ENCODE results near the gene PLA2G15. TPM values are rescaled to one million over a fixed set of nuclear protein-coding genes. Genes with fewer than 3 reads are reported as not detected.

PLA2G15 gene
- total RNA-seq, 3 donors from 2014 or later: 13.2 to 14.2 (median 13.5) TPM

DNA sequence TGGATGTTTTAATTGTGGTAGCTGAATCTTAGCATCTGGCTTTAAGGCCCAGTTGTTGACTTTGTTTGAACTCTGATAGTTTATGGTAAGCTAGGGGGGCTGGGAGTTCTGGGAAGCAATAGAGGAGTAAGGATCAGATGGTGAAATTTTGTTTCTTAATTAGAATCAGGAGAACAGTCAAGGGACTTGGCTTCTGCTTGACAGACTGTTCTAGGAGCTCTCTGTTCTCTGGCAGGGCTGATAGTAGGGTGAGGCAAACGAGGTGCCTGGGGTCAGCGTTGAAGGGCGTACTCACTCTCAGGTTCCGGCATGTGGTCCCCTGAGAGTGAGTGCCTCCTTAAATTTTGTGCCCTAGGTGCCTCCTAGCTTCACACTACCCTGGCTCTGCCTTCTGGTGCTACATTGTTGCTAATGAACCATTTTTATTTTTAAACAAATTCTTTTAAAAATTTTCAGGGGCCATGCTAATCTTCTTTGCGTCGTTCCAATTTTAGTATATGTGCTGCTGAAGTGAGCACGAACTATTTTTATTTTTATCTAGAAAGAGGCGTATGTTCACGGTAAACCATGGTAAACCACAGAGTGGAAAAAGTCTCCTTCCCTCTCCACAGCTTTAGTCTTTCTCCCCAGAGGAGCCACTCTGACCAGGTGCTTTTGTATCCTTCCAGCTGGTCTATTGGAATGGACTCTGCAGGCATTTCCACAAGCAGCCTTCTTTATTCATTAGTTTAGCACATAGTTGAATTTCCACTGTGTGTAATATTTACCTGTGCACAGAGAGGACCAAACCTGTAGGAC is 38.8 kb downstream of the PLA2G15 start:
- H3K4me3 ChIP-seq: no peak overlapping the region
- intact Hi-C loops (cut with DNase I, micrococcal nuclease): no loop called here
- no peaks in the 10 kb centered on the region for H3K9me3 ChIP-seq
- TF ChIP-seq, protein P1, sequence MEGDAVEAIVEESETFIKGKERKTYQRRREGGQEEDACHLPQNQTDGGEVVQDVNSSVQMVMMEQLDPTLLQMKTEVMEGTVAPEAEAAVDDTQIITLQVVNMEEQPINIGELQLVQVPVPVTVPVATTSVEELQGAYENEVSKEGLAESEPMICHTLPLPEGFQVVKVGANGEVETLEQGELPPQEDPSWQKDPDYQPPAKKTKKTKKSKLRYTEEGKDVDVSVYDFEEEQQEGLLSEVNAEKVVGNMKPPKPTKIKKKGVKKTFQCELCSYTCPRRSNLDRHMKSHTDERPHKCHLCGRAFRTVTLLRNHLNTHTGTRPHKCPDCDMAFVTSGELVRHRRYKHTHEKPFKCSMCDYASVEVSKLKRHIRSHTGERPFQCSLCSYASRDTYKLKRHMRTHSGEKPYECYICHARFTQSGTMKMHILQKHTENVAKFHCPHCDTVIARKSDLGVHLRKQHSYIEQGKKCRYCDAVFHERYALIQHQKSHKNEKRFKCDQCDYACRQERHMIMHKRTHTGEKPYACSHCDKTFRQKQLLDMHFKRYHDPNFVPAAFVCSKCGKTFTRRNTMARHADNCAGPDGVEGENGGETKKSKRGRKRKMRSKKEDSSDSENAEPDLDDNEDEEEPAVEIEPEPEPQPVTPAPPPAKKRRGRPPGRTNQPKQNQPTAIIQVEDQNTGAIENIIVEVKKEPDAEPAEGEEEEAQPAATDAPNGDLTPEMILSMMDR (IDR thresholded peaks at IDR 0.05): no peak
- H3K36me3 ChIP-seq (ENCODE audit: low read depth): no peaks in the 10 kb centered on the region
- ATAC-seq: peak; percentile 31
- H3K4me1 ChIP-seq (ENCODE audit: low read depth): peaks cover 21% of the 10 kb centered on the region
- DNase-seq: no peak

DNA sequence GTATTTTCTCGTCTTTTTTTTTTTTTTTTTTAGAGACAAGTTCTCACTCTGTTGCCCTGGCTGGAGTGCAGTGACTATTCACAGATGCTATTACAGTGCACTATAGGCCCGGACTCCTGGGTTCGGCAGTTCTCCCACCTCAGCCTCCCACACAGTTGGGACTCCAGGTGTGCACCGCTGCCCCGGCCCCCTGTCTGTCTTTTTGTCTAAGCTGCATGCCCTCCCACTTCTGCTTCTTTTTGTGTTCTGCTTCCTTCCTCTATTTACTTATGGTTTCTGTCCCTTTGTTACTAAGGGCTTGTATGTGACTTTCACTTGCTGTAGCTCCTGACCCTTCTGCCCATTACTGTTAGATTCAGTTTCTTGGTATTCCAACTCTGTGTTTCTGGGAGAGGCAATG is 39.7 kb downstream of the PLA2G15 start:
- Histone ChIP-seq H3K4me3 (no peak overlapping the region), H3K36me3 (ENCODE audit: low read depth) (no peaks in the 10 kb centered on the region), H3K9me3 (no peaks in the 10 kb centered on the region), H3K4me1 (ENCODE audit: low read depth) (peaks cover 21% of the 10 kb centered on the region)
- intact Hi-C loops (cut with DNase I, micrococcal nuclease): no loop called here
- ATAC-seq: peak; percentile 47
- peak in 1 of 3 donors; percentile 39 for DNase-seq
- TF ChIP-seq, protein P1 (IDR thresholded peaks at IDR 0.05): no peak

DNA sequence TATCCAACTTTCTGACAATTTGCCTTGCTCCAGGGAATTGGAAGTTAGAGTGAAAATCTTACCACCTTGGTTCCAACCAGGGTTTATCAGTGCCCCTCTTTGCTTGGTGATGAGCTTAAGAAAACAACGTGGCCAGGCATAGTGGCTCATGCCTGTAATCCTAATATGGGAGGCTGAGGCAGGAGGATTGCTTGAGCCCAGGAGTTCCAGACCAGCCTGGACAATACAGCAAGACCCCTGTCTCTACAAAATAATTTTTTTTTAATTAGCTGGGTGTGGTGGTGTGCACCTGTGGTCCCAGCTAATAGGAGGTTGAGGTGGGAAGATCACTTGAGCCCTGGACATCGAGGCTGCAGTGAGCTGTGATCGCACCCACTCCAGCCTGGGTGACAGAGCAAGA is 40.5 kb downstream of the PLA2G15 start:
- ATAC-seq (no peak), DNase-seq (no peak)
- H3K36me3 ChIP-seq (ENCODE audit: low read depth): no peaks in the 10 kb centered on the region
- TF ChIP-seq, protein P1 (IDR thresholded peaks at IDR 0.05): no peak
- H3K4me3 ChIP-seq: no peak overlapping the region
- peaks cover 21% of the 10 kb centered on the region for H3K4me1 ChIP-seq (ENCODE audit: low read depth)
- intact Hi-C loops (cut with DNase I, micrococcal nuclease): no loop called here
- no peaks in the 10 kb centered on the region for H3K9me3 ChIP-seq

DNA sequence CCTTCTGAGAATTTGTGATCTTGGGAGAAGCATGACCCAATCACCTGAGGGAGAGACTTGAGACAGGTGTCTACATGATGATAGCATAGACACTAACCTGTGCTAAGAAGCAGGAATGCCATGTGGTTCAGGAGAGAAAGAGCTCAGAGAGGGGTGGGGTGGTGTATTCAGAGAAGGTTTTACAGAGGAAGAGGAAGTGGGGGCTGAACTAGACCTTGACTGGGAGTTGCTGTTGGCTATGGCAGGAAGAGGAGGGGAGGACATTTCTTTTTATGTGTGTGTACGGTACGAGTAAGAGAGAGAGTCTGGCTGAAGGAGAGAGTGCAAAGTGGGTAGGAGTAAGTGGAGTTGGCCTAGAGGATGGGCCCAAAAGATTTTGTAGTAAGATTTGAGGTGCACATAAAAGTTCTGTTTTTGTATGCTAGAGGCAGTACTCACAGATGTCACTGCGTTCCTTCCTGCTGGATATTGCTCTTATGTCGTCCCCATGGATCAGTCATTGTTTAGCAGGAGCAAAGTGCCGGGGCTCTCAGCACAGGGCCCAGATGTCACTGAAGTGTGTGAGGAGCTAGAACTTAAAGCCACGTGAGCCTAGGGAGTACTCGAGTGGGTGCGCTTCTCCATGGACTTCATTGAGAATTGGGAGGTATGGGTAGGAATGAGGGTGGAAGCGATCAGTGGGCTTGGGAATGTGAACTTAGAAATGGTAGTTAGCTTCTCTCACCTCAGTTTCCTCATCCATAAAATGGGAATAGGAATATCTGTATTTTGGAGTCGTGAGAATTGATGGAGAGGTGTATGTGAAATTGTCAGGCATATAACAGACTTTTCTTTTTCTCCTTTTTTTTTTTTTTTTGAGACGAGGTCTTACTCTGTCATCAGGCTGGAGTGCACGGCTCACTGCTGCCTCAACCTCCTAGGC is 41.2 kb downstream of the PLA2G15 start:
- DNase-seq (no peak), ATAC-seq (peak; percentile 61)
- no peaks in the 10 kb centered on the region for H3K9me3 ChIP-seq
- peaks cover 17% of the 10 kb centered on the region for H3K4me1 ChIP-seq (ENCODE audit: low read depth)
- no peaks in the 10 kb centered on the region for H3K36me3 ChIP-seq (ENCODE audit: low read depth)
- H3K4me3 ChIP-seq: no peak overlapping the region
- intact Hi-C loops (cut with DNase I, micrococcal nuclease): no loop called here
- TF ChIP-seq, protein P1 (IDR thresholded peaks at IDR 0.05): no peak

DNA sequence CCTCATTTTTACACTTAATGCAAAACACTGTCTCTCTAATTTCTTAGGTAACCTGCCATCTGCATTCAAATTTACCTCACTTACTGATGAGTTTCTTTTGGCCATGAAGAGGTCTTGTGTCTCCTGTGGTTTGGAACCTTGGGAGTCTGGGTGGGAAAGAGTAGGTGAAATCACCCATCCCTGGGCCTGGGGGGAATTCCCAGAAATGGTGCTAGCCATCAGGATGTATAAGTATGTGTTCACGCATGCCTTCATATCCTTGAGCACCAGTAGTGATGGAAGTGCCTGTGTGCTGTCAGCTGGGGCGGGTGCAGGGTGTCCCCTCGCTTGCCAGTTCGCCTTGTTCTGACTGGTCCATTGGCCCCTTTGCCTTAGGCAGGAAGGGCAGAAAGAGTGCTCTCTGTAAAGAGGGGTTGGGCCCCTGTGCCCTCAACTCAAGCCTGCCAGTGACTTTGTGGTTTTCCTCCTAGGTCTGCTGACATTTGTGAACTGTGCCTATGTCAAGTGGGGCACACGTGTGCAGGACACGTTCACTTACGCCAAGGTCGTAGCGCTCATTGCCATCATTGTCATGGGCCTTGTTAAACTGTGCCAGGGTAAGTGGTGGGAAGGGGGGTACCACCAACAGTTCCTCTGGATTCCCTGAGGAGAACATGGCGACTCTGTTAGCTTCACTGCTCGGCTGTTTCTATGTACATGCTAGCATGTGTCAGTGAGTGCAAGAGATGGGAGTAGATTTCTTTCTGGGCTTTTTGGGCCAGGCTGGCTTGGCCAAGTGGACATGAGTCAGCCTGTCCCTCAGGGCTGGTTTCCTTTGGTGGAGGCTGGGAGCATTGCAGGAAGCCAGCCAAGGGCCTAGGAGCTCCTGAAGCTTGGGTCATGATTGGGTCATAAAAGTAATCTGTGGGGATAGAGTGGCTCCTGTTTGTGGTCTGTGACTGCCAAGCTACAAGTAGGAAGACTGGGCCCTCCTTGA is 42.4 kb downstream of the PLA2G15 start:
- peak; percentile 23 for ATAC-seq

More for the DNA sequence above, 42.4 kb downstream of the PLA2G15 start:
- peaks cover 12% of the 10 kb centered on the region for H3K4me1 ChIP-seq (ENCODE audit: low read depth)
- H3K9me3 ChIP-seq: no peaks in the 10 kb centered on the region
- TF ChIP-seq, protein P1 (IDR thresholded peaks at IDR 0.05): no peak
- no peak for DNase-seq
- H3K36me3 ChIP-seq (ENCODE audit: low read depth): no peaks in the 10 kb centered on the region
- intact Hi-C loops (cut with DNase I, micrococcal nuclease): no loop called here
- no peak overlapping the region for H3K4me3 ChIP-seq
